Suprapubic skin (tissue), 3 donors: ENCODE measurements around the gene EPC2.

Experiments
- POLR2A ChIP-seq, 2 donors: fragments of 450-650 bp; IDR thresholded peaks; one replicate each; pipeline ENCODE4 v1.6.1; 2017; ENCODE audit warnings: antibody characterized with exemption in 2 of 2, mild to moderate bottlenecking in 2 of 2, moderate library complexity in 2 of 2
- TF ChIP-seq, protein P1 (sequence below), 2 donors: fragments of 200-600 bp in 1 of 2; fragments of 450-650 bp in 1 of 2; sonication (generic) in 1 of 2; IDR thresholded peaks; one replicate each; pipeline ENCODE4 v1.5.1; 2016 to 2019; ENCODE audit warnings: antibody characterized with exemption in 2 of 2, mild to moderate bottlenecking in 1 of 2, moderate library complexity in 1 of 2

DNA sequence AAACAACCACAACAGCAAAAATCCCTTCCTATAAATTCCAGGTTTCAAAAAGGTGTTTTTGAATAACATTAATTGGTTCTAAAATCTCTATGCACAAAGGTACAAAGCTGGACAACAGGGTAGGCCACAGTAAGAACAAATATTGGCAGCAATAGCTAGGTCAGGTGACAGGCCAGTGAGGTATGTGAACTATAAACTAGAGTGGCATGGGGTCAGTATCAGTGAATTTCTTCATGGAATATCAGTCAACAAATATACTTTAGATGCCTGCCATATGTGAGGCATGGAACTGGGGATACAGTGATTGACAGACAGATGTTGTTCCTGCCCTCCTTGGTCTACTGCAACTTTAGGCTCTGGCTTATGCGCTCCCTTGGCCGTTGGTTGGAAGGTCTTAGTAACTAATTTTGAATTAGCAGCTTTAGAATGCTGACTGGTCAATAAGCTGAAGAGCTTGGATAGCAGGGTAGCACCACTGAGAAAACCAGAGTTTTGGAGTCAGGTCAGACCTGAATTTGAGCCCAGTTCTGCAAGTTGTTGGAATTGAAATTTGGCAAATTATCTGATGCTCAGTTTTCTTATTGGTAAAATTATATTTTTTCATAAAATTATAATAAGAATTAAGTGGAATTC, 2.3 kb upstream of the EPC2 start:
- TF ChIP-seq, protein P1, sequence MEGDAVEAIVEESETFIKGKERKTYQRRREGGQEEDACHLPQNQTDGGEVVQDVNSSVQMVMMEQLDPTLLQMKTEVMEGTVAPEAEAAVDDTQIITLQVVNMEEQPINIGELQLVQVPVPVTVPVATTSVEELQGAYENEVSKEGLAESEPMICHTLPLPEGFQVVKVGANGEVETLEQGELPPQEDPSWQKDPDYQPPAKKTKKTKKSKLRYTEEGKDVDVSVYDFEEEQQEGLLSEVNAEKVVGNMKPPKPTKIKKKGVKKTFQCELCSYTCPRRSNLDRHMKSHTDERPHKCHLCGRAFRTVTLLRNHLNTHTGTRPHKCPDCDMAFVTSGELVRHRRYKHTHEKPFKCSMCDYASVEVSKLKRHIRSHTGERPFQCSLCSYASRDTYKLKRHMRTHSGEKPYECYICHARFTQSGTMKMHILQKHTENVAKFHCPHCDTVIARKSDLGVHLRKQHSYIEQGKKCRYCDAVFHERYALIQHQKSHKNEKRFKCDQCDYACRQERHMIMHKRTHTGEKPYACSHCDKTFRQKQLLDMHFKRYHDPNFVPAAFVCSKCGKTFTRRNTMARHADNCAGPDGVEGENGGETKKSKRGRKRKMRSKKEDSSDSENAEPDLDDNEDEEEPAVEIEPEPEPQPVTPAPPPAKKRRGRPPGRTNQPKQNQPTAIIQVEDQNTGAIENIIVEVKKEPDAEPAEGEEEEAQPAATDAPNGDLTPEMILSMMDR (IDR thresholded peaks at IDR 0.05) = no peak
- no peak for TF ChIP-seq POLR2A (IDR thresholded peaks at IDR 0.05)
